Nephron (organoid): ENCODE data around the gene CRYBA4.

Experiments
- H3K27ac Mint-ChIP-seq, 3 experiments: 2 replicates each; pipeline ENCODE4 v1.8.0; 2020; ENCODE audit warnings: mixed read lengths in 3 of 3, mild to moderate bottlenecking in 2 of 3, moderate library complexity in 1 of 3
- H3K27me3 Mint-ChIP-seq: 2 replicates; pipeline ENCODE4 v1.8.0; 2021; ENCODE audit warnings: low read depth, mild to moderate bottlenecking, moderate library complexity, mixed read lengths
- H3K36me3 Mint-ChIP-seq: 2 replicates; pipeline ENCODE4 v1.8.0; 2020; ENCODE audit warnings: low read depth, mixed read lengths
- H3K4me1 Mint-ChIP-seq: 2 replicates; pipeline ENCODE4 v1.8.0; 2020; ENCODE audit warnings: mixed read lengths
- H3K4me3 Mint-ChIP-seq, 3 experiments: 2 replicates each; pipeline ENCODE4 v1.8.0; 2020; ENCODE audit warnings: mild to moderate bottlenecking in 3 of 3, mixed read lengths in 3 of 3, moderate library complexity in 2 of 3
- H3K9me3 Mint-ChIP-seq: 2 replicates; pipeline ENCODE4 v1.8.0; 2020; ENCODE audit warnings: mixed read lengths
- CTCF ChIP-seq, 3 experiments: fragments of 200-600 bp; sonication (generic); IDR thresholded peaks; one replicate each; pipeline ENCODE4 v1.5.0; 2021; ENCODE audit warnings: antibody characterized with exemption in 3 of 3; ENCODE audit not compliant: unreplicated experiment in 3 of 3

Gene CRYBA4

GRCh38 chr22:26621663-26622062 lies at the start of gene CRYBA4:
Gene CRYBA4, plus strand, starts transcription at chr22:26621963. Its CDS starts 634 bp downstream, at chr22:26622597.
- Mint-ChIP-seq H3K4me3 (no peak within 1 kb of the TSS), H3K27me3 (peaks cover 5% of the 10 kb centered on the region), H3K27ac (no peak within 1 kb of the TSS), H3K36me3 (no peaks in the 10 kb centered on the region), H3K9me3 (no peaks in the 10 kb centered on the region), H3K4me1 (peaks cover 23% of the 10 kb centered on the region)
- TF ChIP-seq CTCF (IDR thresholded peaks at IDR 0.05; ENCODE audit: unreplicated experiment in 3 of 3) = no peak

- H3K36me3 Mint-ChIP-seq = peaks cover 5% of the 10 kb centered on the region
- H3K27ac Mint-ChIP-seq = peak overlapping the region; percentile 95 to 99 (median 96)
- TF ChIP-seq CTCF (IDR thresholded peaks at IDR 0.05; ENCODE audit: unreplicated experiment in 3 of 3) = no peak
- H3K9me3 Mint-ChIP-seq = no peaks in the 10 kb centered on the region
- peaks cover 24% of the 10 kb centered on the region for H3K4me1 Mint-ChIP-seq
- no peak overlapping the region for H3K4me3 Mint-ChIP-seq
- no peaks in the 10 kb centered on the region for H3K27me3 Mint-ChIP-seq
Measured at GRCh38 chr22:26573026-26573662, 48.6 kb upstream of the CRYBA4 start.

GRCh38 chr22:26574001-26574723 lies 47.6 kb upstream of the CRYBA4 start:
- Mint-ChIP-seq H3K9me3 (no peaks in the 10 kb centered on the region), H3K27me3 (no peaks in the 10 kb centered on the region), H3K27ac (peak overlapping the region; percentile 95 to 99 (median 96)), H3K4me3 (no peak overlapping the region), H3K36me3 (peaks cover 5% of the 10 kb centered on the region), H3K4me1 (peaks cover 20% of the 10 kb centered on the region)
- TF ChIP-seq CTCF (IDR thresholded peaks at IDR 0.05; ENCODE audit: unreplicated experiment in 3 of 3) = no peak

GRCh38 chr22:26576026-26576680 lies 45.6 kb upstream of the CRYBA4 start:
- Mint-ChIP-seq H3K4me1 (peaks cover 20% of the 10 kb centered on the region), H3K4me3 (no peak overlapping the region), H3K36me3 (peaks cover 5% of the 10 kb centered on the region), H3K27ac (peak overlapping the region in 2 of 3 experiments; percentile 6 to 36), H3K9me3 (no peaks in the 10 kb centered on the region), H3K27me3 (no peaks in the 10 kb centered on the region)
- TF ChIP-seq CTCF (IDR thresholded peaks at IDR 0.05; ENCODE audit: unreplicated experiment in 3 of 3) = no peak

- no peak overlapping the region for H3K27ac Mint-ChIP-seq
- H3K27me3 Mint-ChIP-seq = no peaks in the 10 kb centered on the region
- H3K4me3 Mint-ChIP-seq = no peak overlapping the region
- peaks cover 20% of the 10 kb centered on the region for H3K4me1 Mint-ChIP-seq
- TF ChIP-seq CTCF (IDR thresholded peaks at IDR 0.05; ENCODE audit: unreplicated experiment in 3 of 3) = no peak
- H3K36me3 Mint-ChIP-seq = peaks cover 5% of the 10 kb centered on the region
- H3K9me3 Mint-ChIP-seq = no peaks in the 10 kb centered on the region
Measured at GRCh38 chr22:26577081-26577480, 44.7 kb upstream of the CRYBA4 start.
